ENCODE results near the gene CHMP3. TPM values are rescaled to one million over a fixed set of nuclear protein-coding genes. Genes with fewer than 3 reads are reported as not detected.
"Not testable (repeated sequence)": the region's sequence is repeated elsewhere in the genome, so short reads cannot be mapped to it uniquely, and the experiment has no call there.

Gene CHMP3
- total RNA-seq, 5 donors from 2014 or later (not counting 1 experiment from before 2014, with no cell fraction given) = 65.0 to 82.5 (median 68.5) TPM

DNA sequence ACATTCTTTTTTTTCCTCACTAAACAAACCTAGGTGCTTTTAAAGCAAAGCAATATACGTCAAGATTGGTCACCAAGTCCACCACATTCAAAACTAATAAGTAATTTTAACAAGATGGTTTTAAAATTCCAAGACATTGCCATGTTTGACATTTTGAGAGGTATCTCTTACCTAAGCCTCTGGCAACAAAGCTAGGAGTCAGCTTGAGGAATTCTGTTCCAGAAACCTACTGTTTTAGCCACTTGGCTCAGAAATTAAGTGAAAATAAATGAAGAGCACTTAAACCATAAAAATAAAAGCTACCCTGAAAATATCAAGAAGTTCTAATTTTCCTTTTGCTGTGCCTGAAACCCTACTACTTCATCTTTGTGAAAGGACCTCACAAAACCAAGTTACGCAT lies 30.0 kb upstream of the CHMP3 start:
- ATAC-seq (replicated peaks in 1 of 4) = no peak
- CTCF ChIA-PET = interaction anchor here in 1 of 2 donors (0.7 to 1.2 kb wide), 2 partner anchors 11 to 15 kb away, joined by 3 to 4 read pairs; no protein-coding TSS in a partner anchor
- H3K4me3 Mint-ChIP-seq = no peak overlapping the region

DNA sequence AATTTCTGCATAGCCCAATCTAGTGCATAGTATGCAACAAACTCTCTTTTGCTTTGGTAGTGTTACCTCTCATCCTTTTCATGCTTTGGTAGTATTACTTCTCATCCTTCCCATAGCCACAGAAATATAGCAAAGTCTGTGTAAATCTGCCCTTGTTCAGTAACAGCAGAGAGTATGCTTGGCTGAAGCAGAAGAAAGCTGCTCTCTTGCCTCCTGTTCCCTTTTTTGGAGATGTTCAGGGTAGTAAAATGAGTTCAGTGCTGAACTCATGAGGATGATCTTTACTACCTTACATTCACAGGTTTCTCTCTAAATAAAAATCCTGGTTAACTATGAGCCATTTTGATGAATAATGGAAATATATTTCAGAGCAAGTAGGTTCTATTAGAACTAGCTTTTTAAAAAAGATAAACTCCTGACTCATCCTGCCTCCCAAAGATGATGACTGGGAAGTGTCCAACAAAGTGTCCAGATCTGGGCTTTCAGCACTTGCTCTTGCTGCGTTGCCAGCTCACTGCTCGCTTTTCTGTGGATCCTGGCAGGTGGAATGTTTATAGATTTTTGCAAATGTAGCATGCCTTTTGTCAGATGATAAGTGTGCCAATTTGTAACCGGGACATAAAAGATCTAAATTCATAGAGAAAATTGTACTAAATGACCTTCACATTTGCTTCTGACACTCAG lies 29.4 kb upstream of the CHMP3 start:
- POLR2A ChIA-PET = no interaction called here
- no peak overlapping the region for H3K27ac Mint-ChIP-seq
- peaks cover 3% of the 10 kb centered on the region for H3K36me3 Mint-ChIP-seq
- Histone ChIP-seq H3K27ac (ENCODE audit: low read length) (no peak overlapping the region), H3K36me3 (ENCODE audit: control insufficient read depth in 2 of 2, extremely low read depth in 1 of 2, insufficient read depth in 1 of 2, low read length in 1 of 2) (no peaks in the 10 kb centered on the region), H3K4me3 (ENCODE audit: control insufficient read depth in 1 of 2, extremely low read depth in 1 of 2, low read length in 1 of 2) (no peak overlapping the region), H3K27me3 (replicated peaks in 1 of 2; ENCODE audit: control insufficient read depth in 2 of 2, extremely low read depth in 1 of 2, insufficient read depth in 2 of 2, low read length in 1 of 2) (no peaks in the 10 kb centered on the region), H3K9me3 (no peaks in the 10 kb centered on the region), H3K4me1 (ENCODE audit: control insufficient read depth in 1 of 2, extremely low read depth in 1 of 2, insufficient read depth in 2 of 2, low read length in 2 of 2) (no peaks in the 10 kb centered on the region)
- CTCF ChIA-PET = interaction anchor here in 1 of 2 donors (1.2 kb wide), 1 partner anchor 12 kb away, joined by 3 read pairs; no protein-coding TSS in a partner anchor
- DNase-seq = no peak
- peaks cover 6 to 9% of the 10 kb centered on the region in 2 donors for H3K27me3 Mint-ChIP-seq
- H3K4me3 Mint-ChIP-seq = no peak overlapping the region
- WGBS (ENCODE audit: insufficient coverage) = no CpG with 5 or more reads among the region's 3 CpGs
- no peaks in the 10 kb centered on the region for H3K4me1 Mint-ChIP-seq
- no peak for ATAC-seq (replicated peaks in 1 of 4)
- H3K9me3 Mint-ChIP-seq = peaks cover 3 to 4% (median 3%) of the 10 kb centered on the region in 3 donors

More for the DNA sequence above, 30.0 kb upstream of the CHMP3 start:
- peaks cover 6 to 9% of the 10 kb centered on the region in 2 donors for H3K27me3 Mint-ChIP-seq
- no peak overlapping the region for H3K4me3 ChIP-seq (ENCODE audit: control insufficient read depth in 1 of 2, extremely low read depth in 1 of 2, low read length in 1 of 2)
- H3K36me3 Mint-ChIP-seq = peaks cover 3% of the 10 kb centered on the region
- no peaks in the 10 kb centered on the region for H3K4me1 ChIP-seq (ENCODE audit: control insufficient read depth in 1 of 2, extremely low read depth in 1 of 2, insufficient read depth in 2 of 2, low read length in 2 of 2)
- no peaks in the 10 kb centered on the region for H3K9me3 ChIP-seq
- H3K27ac ChIP-seq (ENCODE audit: low read length) = no peak overlapping the region
- no peaks in the 10 kb centered on the region for H3K4me1 Mint-ChIP-seq
- 100% methylated on average over 1 of the region's 2 CpGs for WGBS (ENCODE audit: insufficient coverage)
- no peaks in the 10 kb centered on the region for H3K27me3 ChIP-seq (replicated peaks in 1 of 2; ENCODE audit: control insufficient read depth in 2 of 2, extremely low read depth in 1 of 2, insufficient read depth in 2 of 2, low read length in 1 of 2)
- H3K27ac Mint-ChIP-seq = no peak overlapping the region
- no peaks in the 10 kb centered on the region for H3K36me3 ChIP-seq (ENCODE audit: control insufficient read depth in 2 of 2, extremely low read depth in 1 of 2, insufficient read depth in 1 of 2, low read length in 1 of 2)
- H3K9me3 Mint-ChIP-seq = peaks cover 2 to 4% (median 3%) of the 10 kb centered on the region in 3 donors
- POLR2A ChIA-PET = interaction anchor here in 1 of 2 donors (0.6 kb wide), 1 partner anchor 33 kb away, joined by 10 read pairs; no protein-coding TSS in a partner anchor
- no peak for DNase-seq

DNA sequence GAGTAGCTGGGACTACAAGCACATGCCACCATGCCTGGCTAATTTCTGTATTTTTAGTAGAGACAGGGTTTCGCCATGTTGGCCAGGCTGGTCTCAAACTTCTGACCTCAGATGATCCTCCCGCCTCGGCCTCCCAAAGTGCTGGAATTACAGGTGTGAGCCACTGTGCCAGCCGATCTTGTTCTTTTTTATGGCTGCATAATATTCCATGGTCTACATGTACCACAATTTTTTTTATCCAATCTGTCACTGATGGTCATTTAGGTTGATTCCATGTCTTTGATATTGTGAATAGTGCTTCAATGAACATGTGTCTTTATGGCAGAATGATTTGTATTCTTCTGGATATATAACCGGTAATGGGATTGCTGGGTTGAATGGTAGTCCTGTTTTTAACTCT lies 26.5 kb upstream of the CHMP3 start:
- DNase-seq = not testable (repeated sequence)
- POLR2A ChIA-PET = interaction anchor here in 1 of 2 donors (0.7 kb wide), 1 partner anchor 603 kb away, joined by 4 read pairs; no protein-coding TSS in a partner anchor
- CTCF ChIA-PET = interaction anchor here in 1 of 2 donors (0.7 kb wide), 1 partner anchor 138 kb away, joined by 3 read pairs; no protein-coding TSS in a partner anchor

DNA sequence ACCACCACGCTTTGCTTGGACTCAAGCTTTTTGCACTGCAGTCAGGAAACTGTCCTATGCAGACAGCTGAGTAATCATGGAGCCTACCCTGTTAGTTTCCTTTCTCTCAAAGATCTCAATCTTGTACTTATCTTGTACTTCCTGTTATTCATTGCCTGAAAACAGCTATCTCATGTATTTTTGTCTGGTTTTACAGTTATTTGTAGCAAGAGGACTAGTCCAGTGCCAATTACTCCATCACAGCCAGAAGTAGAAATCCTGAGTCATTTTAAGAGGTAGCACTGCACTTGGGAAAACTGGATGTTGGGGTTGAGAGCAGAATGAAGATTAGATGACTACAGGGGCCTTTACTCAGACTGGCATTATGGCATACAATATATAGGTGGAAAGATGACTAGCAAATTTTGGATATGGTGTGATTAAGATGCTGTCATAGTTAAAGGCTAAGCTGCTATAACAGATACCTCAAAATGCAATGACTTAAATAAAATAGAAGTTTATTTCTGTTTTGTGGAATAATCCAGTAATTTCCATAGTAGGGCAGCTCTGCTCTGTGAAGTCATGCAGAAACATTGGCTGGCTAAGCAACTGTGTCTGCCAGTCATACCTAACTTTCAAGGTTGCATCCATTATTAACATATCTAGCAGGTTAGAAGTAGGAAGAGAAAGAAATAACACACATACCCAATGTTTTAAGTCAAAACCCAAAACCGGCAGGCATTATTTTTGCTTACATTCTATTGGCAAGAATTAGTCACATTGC lies 21.1 kb upstream of the CHMP3 start:
- ChIA-PET POLR2A (interaction anchor here (0.5 to 1.0 kb wide), 4 partner anchors 9 to 509 kb away, joined by 3 to 7 read pairs (median 3); no protein-coding TSS in a partner anchor), CTCF (interaction anchor here in 1 of 2 donors (0.5 kb wide), 1 partner anchor 20 kb away, joined by 4 read pairs; no protein-coding TSS in a partner anchor)
- Histone ChIP-seq H3K36me3 (ENCODE audit: control insufficient read depth in 2 of 2, extremely low read depth in 1 of 2, insufficient read depth in 1 of 2, low read length in 1 of 2) (no peaks in the 10 kb centered on the region), H3K4me3 (ENCODE audit: control insufficient read depth in 1 of 2, extremely low read depth in 1 of 2, low read length in 1 of 2) (no peak overlapping the region), H3K9me3 (no peaks in the 10 kb centered on the region), H3K27me3 (replicated peaks in 1 of 2; ENCODE audit: control insufficient read depth in 2 of 2, extremely low read depth in 1 of 2, insufficient read depth in 2 of 2, low read length in 1 of 2) (no peaks in the 10 kb centered on the region), H3K4me1 (ENCODE audit: control insufficient read depth in 1 of 2, extremely low read depth in 1 of 2, insufficient read depth in 2 of 2, low read length in 2 of 2) (peaks cover 4 to 11% of the 10 kb centered on the region in 2 experiments), H3K27ac (ENCODE audit: low read length) (peak overlapping the region; percentile 73)
- peak overlapping the region; percentile 97 to 99 for H3K27ac Mint-ChIP-seq
- peaks cover 18 to 28% (median 19%) of the 10 kb centered on the region in 3 donors for H3K4me1 Mint-ChIP-seq
- peak; percentile 92 to 99 (median 97) for ATAC-seq (replicated peaks in 1 of 4)
- H3K36me3 Mint-ChIP-seq = peaks cover 3% of the 10 kb centered on the region
- H3K27me3 Mint-ChIP-seq = peaks cover 0 to 3% of the 10 kb centered on the region in 2 donors
- WGBS (ENCODE audit: insufficient coverage) = 13% methylated on average over 1 of the region's 2 CpGs
- DNase-seq = peak in 4 of 35 experiments; percentile 2 to 43 (median 14)
- peaks cover 3 to 11% (median 5%) of the 10 kb centered on the region in 3 donors for H3K9me3 Mint-ChIP-seq
- H3K4me3 Mint-ChIP-seq = peak overlapping the region; percentile 14 to 60 (median 15)

More for the DNA sequence above, 26.5 kb upstream of the CHMP3 start:
- not testable (repeated sequence) for H3K27me3 ChIP-seq (replicated peaks in 1 of 2; ENCODE audit: control insufficient read depth in 2 of 2, extremely low read depth in 1 of 2, insufficient read depth in 2 of 2, low read length in 1 of 2); H3K9me3 ChIP-seq; ATAC-seq (replicated peaks in 1 of 4); H3K9me3 Mint-ChIP-seq; H3K4me1 ChIP-seq (ENCODE audit: control insufficient read depth in 1 of 2, extremely low read depth in 1 of 2, insufficient read depth in 2 of 2, low read length in 2 of 2); H3K36me3 Mint-ChIP-seq; H3K36me3 ChIP-seq (ENCODE audit: control insufficient read depth in 2 of 2, extremely low read depth in 1 of 2, insufficient read depth in 1 of 2, low read length in 1 of 2); H3K27ac Mint-ChIP-seq; H3K4me3 Mint-ChIP-seq; H3K27me3 Mint-ChIP-seq; H3K4me3 ChIP-seq (ENCODE audit: control insufficient read depth in 1 of 2, extremely low read depth in 1 of 2, low read length in 1 of 2); H3K27ac ChIP-seq (ENCODE audit: low read length)
- peaks cover 8 to 10% (median 10%) of the 10 kb centered on the region in 3 donors for H3K4me1 Mint-ChIP-seq
- WGBS (ENCODE audit: insufficient coverage) = no CpG with 5 or more reads among the region's 5 CpGs

DNA sequence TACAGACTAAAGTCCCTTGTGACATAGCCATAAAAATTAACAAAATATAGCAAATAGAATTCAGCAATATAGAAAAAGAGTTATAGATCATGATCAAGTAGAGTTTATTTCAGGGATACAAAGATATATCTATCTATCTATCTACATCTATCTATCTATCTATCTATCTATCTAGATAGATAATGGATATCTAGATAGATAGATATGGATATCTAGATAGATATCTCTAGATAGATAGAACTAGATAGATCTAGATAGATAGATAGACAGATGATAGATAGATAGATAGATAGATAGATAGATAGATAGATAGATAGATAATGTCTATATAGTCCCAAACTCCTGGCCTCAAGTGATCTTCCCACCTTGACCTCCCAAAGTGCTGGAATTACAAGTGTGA lies 17.3 kb upstream of the CHMP3 start:
- Mint-ChIP-seq H3K9me3 (peaks cover 0 to 19% (median 7%) of the 10 kb centered on the region in 3 donors), H3K4me3 (no peak overlapping the region), H3K36me3 (peaks cover 4% of the 10 kb centered on the region), H3K4me1 (peaks cover 17 to 26% (median 19%) of the 10 kb centered on the region in 3 donors), H3K27me3 (no peaks in the 10 kb centered on the region), H3K27ac (no peak overlapping the region)
- no peaks in the 10 kb centered on the region for H3K27me3 ChIP-seq (replicated peaks in 1 of 2; ENCODE audit: control insufficient read depth in 2 of 2, extremely low read depth in 1 of 2, insufficient read depth in 2 of 2, low read length in 1 of 2)
- ATAC-seq (replicated peaks in 1 of 4) (no peak), DNase-seq (no peak)
- H3K9me3 ChIP-seq = no peaks in the 10 kb centered on the region
- ChIA-PET POLR2A (no interaction called here), CTCF (no interaction called here)
- no peak overlapping the region for H3K4me3 ChIP-seq (ENCODE audit: control insufficient read depth in 1 of 2, extremely low read depth in 1 of 2, low read length in 1 of 2)
- H3K4me1 ChIP-seq (ENCODE audit: control insufficient read depth in 1 of 2, extremely low read depth in 1 of 2, insufficient read depth in 2 of 2, low read length in 2 of 2) = peaks cover 4 to 11% of the 10 kb centered on the region in 2 experiments
- no peaks in the 10 kb centered on the region for H3K36me3 ChIP-seq (ENCODE audit: control insufficient read depth in 2 of 2, extremely low read depth in 1 of 2, insufficient read depth in 1 of 2, low read length in 1 of 2)
- H3K27ac ChIP-seq (ENCODE audit: low read length) = no peak overlapping the region

DNA sequence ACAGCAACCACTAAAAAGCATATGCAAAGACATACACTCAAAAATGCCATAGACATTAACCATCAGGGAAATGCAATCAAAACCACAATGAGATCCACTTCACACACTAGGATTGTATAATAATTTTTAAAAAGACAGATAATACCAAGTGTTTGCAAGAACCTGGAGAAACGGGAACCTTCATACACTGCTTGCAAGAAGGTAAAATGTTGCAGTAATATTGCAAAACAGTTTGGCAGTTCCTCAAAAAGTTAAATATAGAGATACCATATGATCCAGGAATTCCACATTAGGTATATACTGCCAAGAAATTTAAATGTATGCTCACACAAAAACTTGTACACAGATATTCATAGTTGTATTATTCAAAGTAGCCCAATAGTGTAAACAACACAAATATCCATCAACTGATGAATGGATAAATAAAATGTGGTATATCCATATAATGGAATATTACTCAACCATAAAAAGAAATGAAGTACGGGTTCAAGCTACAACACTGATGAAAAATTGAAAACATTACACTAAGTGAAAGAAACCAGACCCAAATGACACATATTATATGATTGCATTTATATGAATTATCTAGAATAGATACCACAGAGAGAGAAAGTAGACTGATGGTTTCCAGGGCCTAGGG lies 14.7 kb upstream of the CHMP3 start:
- Histone ChIP-seq H3K27me3 (replicated peaks in 1 of 2; ENCODE audit: control insufficient read depth in 2 of 2, extremely low read depth in 1 of 2, insufficient read depth in 2 of 2, low read length in 1 of 2) (no peaks in the 10 kb centered on the region), H3K36me3 (ENCODE audit: control insufficient read depth in 2 of 2, extremely low read depth in 1 of 2, insufficient read depth in 1 of 2, low read length in 1 of 2) (no peaks in the 10 kb centered on the region), H3K9me3 (no peaks in the 10 kb centered on the region), H3K4me1 (ENCODE audit: control insufficient read depth in 1 of 2, extremely low read depth in 1 of 2, insufficient read depth in 2 of 2, low read length in 2 of 2) (no peaks in the 10 kb centered on the region), H3K4me3 (ENCODE audit: control insufficient read depth in 1 of 2, extremely low read depth in 1 of 2, low read length in 1 of 2) (no peak overlapping the region), H3K27ac (ENCODE audit: low read length) (no peak overlapping the region)
- ATAC-seq (replicated peaks in 1 of 4) (no peak), DNase-seq (no peak)
- WGBS (ENCODE audit: insufficient coverage) = no CpG with 5 or more reads among the region's 2 CpGs
- POLR2A ChIA-PET = no interaction called here
- Mint-ChIP-seq H3K36me3 (peaks cover 4% of the 10 kb centered on the region), H3K9me3 (peaks cover 0 to 19% (median 7%) of the 10 kb centered on the region in 3 donors), H3K27ac (no peak overlapping the region), H3K4me3 (no peak overlapping the region), H3K27me3 (no peaks in the 10 kb centered on the region), H3K4me1 (peaks cover 0 to 7% (median 0%) of the 10 kb centered on the region in 3 donors)
- CTCF ChIA-PET = no interaction called here
